Measurements from ENCODE around the gene MAP3K14.

MAP3K14 gene

GRCh38 chr17:45338023-45338781, 21.4 kb upstream of the MAP3K14 start:
- DNase-seq = no peak

- no peak for DNase-seq
These were observed 19.8 kb upstream of the MAP3K14 start for GRCh38 chr17:45336390-45337182.

GRCh38 chr17:45335721-45336120, 18.9 kb upstream of the MAP3K14 start:
- no peak for DNase-seq

- DNase-seq = peak; percentile 71
These were observed 18.2 kb upstream of the MAP3K14 start for GRCh38 chr17:45334701-45335677.

- peak; percentile 93 for DNase-seq
These were observed 17.4 kb upstream of the MAP3K14 start for GRCh38 chr17:45334231-45334630.

- DNase-seq = peak; percentile 80
These were observed 16.9 kb upstream of the MAP3K14 start for GRCh38 chr17:45333702-45334092.

- no peak for DNase-seq
These were observed 16.3 kb upstream of the MAP3K14 start for GRCh38 chr17:45332989-45333701.

- no peak for DNase-seq
These were observed 15.7 kb upstream of the MAP3K14 start for GRCh38 chr17:45332505-45332904.

- no peak for DNase-seq
These were observed 9.8 kb upstream of the MAP3K14 start for GRCh38 chr17:45326626-45327025.

GRCh38 chr17:45325810-45326209, 9.0 kb upstream of the MAP3K14 start:
- no peak for DNase-seq

- DNase-seq = no peak
These were observed 7.5 kb upstream of the MAP3K14 start for GRCh38 chr17:45324336-45324735.

- no peak for DNase-seq
These were observed 5.3 kb upstream of the MAP3K14 start for GRCh38 chr17:45322168-45322567.

- no peak for DNase-seq
These were observed 4.2 kb upstream of the MAP3K14 start for GRCh38 chr17:45320931-45321461.

GRCh38 chr17:45320349-45320930, 3.6 kb upstream of the MAP3K14 start:
- no peak for DNase-seq

GRCh38 chr17:45319239-45319703, 2.5 kb upstream of the MAP3K14 start:
- no peak for DNase-seq

GRCh38 chr17:45318561-45319230, 1.9 kb upstream of the MAP3K14 start:
- DNase-seq = no peak

- DNase-seq = peak; percentile 99
These were observed 500 bp upstream of the MAP3K14 start for GRCh38 chr17:45317111-45317928.

GRCh38 chr17:45315648-45316433, 979 bp downstream of the MAP3K14 start:
- no peak for DNase-seq
